NT2/D1 (cell line): Measurements from ENCODE around the gene PSG7.
"Not testable (repeated sequence)": the region's sequence is repeated elsewhere in the genome, so short reads cannot be mapped to it uniquely, and the experiment has no call there.

Experiments
- YY1 ChIP-seq: IDR thresholded peaks from 2 replicates; pipeline ENCODE4 v1.6.1; 2011; ENCODE audit not compliant: insufficient read length, insufficient read depth
- ZNF274 ChIP-seq: IDR thresholded peaks from 2 replicates; pipeline ENCODE4 v1.6.1; 2011; ENCODE audit warnings: mild to moderate bottlenecking, low read depth, low read length

DNA sequence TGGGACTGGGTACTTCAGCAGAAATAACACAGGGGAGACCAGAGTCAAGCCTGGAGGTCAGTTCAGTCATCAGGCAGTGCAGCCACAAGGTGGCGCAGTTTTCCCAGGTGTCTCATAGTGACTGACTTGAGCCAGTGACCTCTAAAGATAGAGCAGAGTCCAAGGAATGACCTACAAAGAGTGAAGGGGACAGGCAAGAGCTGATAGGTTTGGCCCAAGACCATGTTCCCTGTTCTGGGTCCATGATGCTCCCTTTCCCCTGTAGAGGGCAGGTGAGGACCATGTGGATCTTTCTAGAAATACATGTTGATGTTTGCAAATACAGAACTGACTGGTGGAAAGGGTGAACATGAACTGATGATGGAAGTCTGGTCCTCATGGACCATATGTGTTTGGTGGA lies 6.8 kb downstream of the PSG7 start:
- not testable (repeated sequence) for TF ChIP-seq YY1, ZNF274
